Adipocyte (in vitro differentiated cells): ENCODE measurements around the gene FITM1.
"Not testable (repeated sequence)": the region's sequence is repeated elsewhere in the genome, so short reads cannot be mapped to it uniquely, and the experiment has no call there.

Source experiments
- DNase-seq: peaks from one replicate; pipeline ENCODE4 v3.0.0-alpha.2; 2015; ENCODE audit warnings: low read depth
- H3K27me3 ChIP-seq: replicated peaks from 2 replicates; pipeline ENCODE4 v1.7.0; 2013; ENCODE audit warnings: mild to moderate bottlenecking, low read length, moderate library complexity; ENCODE audit not compliant: control insufficient read depth, insufficient read depth
- H3K36me3 ChIP-seq: 2 replicates; pipeline ENCODE4 v1.7.0; 2013; ENCODE audit warnings: low read length, mild to moderate bottlenecking, moderate library complexity; ENCODE audit not compliant: control insufficient read depth, insufficient read depth, severe bottlenecking
- H3K4me1 ChIP-seq: 2 replicates; pipeline ENCODE4 v1.7.0; 2013; ENCODE audit warnings: mild to moderate bottlenecking, low read length, moderate library complexity; ENCODE audit not compliant: control insufficient read depth, insufficient read depth
- H3K4me3 ChIP-seq: 2 replicates; pipeline ENCODE4 v1.7.0; 2013; ENCODE audit warnings: mild to moderate bottlenecking, low read length, moderate library complexity
- H3K9ac ChIP-seq: 2 replicates; pipeline ENCODE4 v1.7.0; 2013; ENCODE audit warnings: mild to moderate bottlenecking, low read length, moderate library complexity
- H3K9me3 ChIP-seq: 2 replicates; pipeline ENCODE4 v1.7.0; 2013; ENCODE audit warnings: mild to moderate bottlenecking, low read length, moderate library complexity; ENCODE audit not compliant: control insufficient read depth

FITM1 gene

DNA sequence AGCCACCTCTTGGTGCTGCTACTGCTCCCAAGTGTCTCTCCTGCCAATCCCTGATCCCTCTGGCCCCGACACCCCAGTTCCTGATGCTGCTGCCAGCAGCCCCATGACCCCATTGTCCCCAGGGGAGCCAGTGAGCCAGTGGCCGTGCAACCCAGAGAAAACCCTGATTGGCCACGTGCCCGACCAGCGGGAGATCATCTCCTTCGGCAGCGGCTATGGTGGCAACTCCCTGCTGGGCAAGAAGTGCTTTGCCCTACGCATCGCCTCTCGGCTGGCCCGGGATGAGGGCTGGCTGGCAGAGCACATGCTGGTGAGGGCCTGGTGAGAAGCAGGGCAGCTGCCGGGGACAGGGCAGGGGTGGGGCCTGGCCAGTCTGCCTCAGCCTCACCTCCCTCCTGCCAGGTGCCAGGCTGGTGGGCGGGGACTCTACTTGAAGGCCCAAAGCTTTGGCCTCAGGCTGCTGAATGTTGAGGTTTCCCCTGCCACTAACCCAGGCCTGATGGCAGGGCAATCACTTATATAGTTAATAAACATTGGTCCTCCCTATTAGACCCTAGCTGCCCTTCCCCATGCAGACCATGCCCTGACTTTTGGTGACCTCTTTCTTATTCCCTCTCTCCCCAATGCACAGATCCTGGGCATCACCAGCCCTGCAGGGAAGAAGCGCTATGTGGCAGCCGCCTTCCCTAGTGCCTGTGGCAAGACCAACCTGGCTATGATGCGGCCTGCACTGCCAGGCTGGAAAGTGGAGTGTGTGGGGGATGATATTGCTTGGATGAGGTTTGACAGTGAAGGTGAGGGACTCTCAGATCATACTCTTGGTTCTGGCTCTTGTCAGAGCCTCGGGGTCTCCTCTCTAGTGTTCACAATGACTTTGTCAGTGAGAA lies 31.3 kb upstream of the FITM1 start:
- no peak for DNase-seq
- Histone ChIP-seq H3K4me3 (no peak overlapping the region), H3K9me3 (no peaks in the 10 kb centered on the region), H3K27me3 (no peaks in the 10 kb centered on the region), H3K36me3 (peaks cover 57% of the 10 kb centered on the region), H3K4me1 (peaks cover 10% of the 10 kb centered on the region), H3K9ac (no peak overlapping the region)

- Histone ChIP-seq H3K4me1 (peaks cover 5% of the 10 kb centered on the region), H3K27me3 (no peaks in the 10 kb centered on the region), H3K9ac (no peak overlapping the region), H3K9me3 (no peaks in the 10 kb centered on the region), H3K36me3 (peaks cover 61% of the 10 kb centered on the region), H3K4me3 (no peak overlapping the region)
- DNase-seq, result no peak
Observed at GRCh38 chr14:24100197-24100981, 30.1 kb upstream of the FITM1 start.

- Histone ChIP-seq H3K36me3 (peaks cover 61% of the 10 kb centered on the region), H3K9me3 (no peaks in the 10 kb centered on the region), H3K4me3 (no peak overlapping the region), H3K4me1 (no peaks in the 10 kb centered on the region), H3K27me3 (no peaks in the 10 kb centered on the region), H3K9ac (no peak overlapping the region)
- DNase-seq, result no peak
Observed at GRCh38 chr14:24100982-24101494, 29.4 kb upstream of the FITM1 start.

DNA sequence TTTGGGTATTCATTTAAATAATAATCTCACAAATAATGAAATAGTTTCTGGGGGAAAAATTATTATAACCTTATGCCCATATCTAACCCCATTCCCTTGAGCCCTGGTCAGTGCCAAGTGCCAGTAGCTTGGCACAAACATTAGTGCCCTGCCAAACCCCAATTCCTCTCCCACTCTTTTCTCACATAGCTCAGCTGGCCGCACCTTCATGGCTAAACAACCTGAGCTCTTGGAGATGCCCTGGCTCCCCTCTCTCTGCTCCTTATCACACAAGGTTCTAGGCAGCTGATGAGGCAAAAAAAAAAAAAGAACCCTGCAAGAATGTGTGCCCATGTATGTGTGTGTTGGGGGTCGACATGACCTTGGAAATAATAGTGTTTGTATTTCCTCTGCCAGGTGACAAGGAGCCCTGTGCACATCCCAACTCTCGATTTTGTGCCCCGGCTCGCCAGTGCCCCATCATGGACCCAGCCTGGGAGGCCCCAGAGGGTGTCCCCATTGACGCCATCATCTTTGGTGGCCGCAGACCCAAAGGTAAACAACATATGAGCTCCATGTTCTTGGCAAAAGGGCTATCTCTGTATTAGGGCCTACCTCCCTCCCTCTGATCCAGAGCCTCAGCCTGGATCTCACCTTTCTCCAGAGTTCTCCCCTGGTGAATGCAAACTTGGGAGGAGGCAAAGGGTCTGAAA lies 28.0 kb upstream of the FITM1 start:
- Histone ChIP-seq H3K4me1 (no peaks in the 10 kb centered on the region), H3K36me3 (peaks cover 61% of the 10 kb centered on the region), H3K27me3 (no peaks in the 10 kb centered on the region), H3K9me3 (no peaks in the 10 kb centered on the region), H3K4me3 (no peak overlapping the region), H3K9ac (no peak overlapping the region)
- no peak for DNase-seq

DNA sequence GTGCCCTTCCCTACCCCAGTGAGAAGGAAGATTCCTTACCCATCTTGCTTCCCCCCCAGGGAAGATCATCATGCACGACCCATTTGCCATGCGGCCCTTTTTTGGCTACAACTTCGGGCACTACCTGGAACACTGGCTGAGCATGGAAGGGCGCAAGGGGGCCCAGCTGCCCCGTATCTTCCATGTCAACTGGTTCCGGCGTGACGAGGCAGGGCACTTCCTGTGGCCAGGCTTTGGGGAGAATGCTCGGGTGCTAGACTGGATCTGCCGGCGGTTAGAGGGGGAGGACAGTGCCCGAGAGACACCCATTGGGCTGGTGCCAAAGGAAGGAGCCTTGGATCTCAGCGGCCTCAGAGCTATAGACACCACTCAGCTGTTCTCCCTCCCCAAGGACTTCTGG lies 27.0 kb upstream of the FITM1 start:
- no peaks in the 10 kb centered on the region for H3K4me1 ChIP-seq
- H3K9ac ChIP-seq, result no peak overlapping the region
- H3K4me3 ChIP-seq, result no peak overlapping the region
- H3K36me3 ChIP-seq, result peaks cover 55% of the 10 kb centered on the region
- DNase-seq, result no peak
- H3K27me3 ChIP-seq, result no peaks in the 10 kb centered on the region
- H3K9me3 ChIP-seq, result no peaks in the 10 kb centered on the region

DNA sequence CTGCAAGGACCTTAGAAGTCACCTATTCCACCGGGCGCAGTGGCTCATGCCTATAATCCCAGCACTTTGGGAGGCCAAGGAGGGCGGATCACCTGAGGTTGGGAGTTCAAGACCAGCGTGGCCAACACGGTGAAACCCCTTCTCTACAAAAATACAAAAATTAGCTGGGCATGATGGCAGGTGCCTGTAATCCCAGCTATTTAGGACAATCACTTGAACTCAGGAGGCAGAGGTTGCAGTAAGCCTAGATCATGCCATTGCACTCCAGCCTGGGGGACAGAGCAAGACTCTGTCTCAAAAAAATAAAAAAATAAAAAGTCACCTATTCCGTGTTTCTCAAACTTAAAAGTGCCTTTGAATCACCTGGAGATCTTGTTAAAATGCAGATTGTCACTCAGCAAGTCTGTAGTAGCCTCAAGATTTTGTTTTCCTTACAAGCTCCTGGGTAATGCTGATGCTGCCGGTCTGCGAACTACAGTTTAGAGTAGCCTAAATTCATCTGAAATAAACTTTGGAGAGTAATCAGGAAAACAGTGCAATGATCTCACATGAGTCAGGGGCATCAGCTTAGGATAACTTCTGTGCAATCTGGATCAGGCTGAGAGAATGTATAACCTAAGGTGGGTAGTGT lies 24.7 kb upstream of the FITM1 start:
- not testable (repeated sequence) for H3K9me3 ChIP-seq, H3K4me3 ChIP-seq, H3K9ac ChIP-seq, H3K4me1 ChIP-seq, DNase-seq, H3K27me3 ChIP-seq
- peaks cover 32% of the 10 kb centered on the region for H3K36me3 ChIP-seq

DNA sequence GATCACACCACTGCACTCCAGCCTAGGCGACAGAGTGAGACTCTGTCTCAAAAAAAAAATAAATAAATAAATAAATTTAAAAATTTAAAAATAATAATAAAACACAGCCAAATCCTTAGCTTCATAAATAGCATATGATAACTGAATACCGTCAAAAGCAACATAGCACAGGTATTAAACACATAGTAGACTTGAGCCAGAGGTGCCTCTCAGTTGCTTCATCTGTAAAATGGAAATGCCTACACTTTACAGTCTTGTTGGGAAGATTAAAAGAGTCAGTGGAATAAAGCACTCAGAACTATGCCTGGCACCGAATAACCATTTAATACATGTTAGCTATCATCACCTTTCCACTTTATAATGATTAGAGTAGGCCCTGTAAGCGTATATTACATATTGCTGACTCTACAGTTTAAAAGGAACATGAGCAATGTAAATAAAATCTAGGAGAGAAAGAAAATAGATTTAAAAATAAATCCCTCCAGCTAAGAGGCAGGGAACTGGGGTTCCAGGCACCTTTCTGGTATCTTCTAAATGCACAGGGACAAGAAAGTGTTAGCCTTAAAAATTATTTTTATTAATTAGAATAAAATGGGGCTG lies 23.7 kb upstream of the FITM1 start:
- Histone ChIP-seq H3K4me1 (no peaks in the 10 kb centered on the region), H3K36me3 (peaks cover 23% of the 10 kb centered on the region), H3K27me3 (no peaks in the 10 kb centered on the region), H3K9me3 (no peaks in the 10 kb centered on the region), H3K4me3 (no peak overlapping the region), H3K9ac (no peak overlapping the region)
- no peak for DNase-seq

GRCh38 chr14:24108336-24108874 lies 22.1 kb upstream of the FITM1 start:
- no peak for DNase-seq
- Histone ChIP-seq H3K27me3 (no peaks in the 10 kb centered on the region), H3K4me3 (no peak overlapping the region), H3K4me1 (peaks cover 2% of the 10 kb centered on the region), H3K9me3 (no peaks in the 10 kb centered on the region), H3K9ac (no peak overlapping the region), H3K36me3 (peaks cover 12% of the 10 kb centered on the region)

DNA sequence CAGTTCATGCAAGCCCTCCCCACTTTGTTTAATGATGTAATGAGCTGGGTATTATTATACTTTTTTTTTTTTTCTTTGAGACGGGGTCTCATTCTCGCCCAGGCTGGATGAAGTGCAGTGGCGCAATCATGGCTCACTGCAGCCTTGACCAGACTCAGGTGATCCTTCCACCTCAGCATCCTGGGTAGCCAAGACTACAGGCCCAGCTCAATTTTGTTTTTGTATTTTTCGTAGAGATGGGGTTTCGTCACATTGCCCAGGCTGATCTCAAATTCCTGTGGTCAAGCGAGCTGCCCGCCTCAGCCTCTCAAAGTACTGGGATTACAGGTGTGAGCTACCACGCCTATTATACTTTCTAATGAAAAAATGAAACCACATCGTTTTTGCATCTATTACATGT lies 20.4 kb upstream of the FITM1 start:
- no peak for DNase-seq
- H3K9me3 ChIP-seq, result no peaks in the 10 kb centered on the region
- H3K36me3 ChIP-seq, result no peaks in the 10 kb centered on the region
- no peaks in the 10 kb centered on the region for H3K27me3 ChIP-seq
- no peak overlapping the region for H3K9ac ChIP-seq
- H3K4me1 ChIP-seq, result peaks cover 5% of the 10 kb centered on the region
- no peak overlapping the region for H3K4me3 ChIP-seq

DNA sequence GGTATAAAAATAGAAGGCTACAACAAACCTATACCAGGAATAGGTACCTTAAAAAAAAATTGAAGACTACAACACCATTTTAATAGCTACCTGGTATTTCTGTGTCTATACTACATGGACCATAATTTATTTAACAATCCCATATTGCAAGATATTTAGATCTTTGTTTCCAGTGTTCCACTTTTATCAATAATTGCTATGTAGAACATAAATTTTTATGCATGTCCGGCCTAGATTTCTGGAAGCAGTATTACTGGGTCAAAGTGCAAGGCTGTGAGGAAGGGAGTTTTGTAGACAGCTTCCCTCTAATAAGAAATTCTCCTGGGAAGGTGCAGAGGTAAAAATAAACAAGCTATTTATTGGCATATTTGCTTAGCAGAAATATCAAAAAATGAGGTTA lies 19.9 kb upstream of the FITM1 start:
- H3K4me3 ChIP-seq, result no peak overlapping the region
- peaks cover 7% of the 10 kb centered on the region for H3K4me1 ChIP-seq
- DNase-seq, result no peak
- H3K27me3 ChIP-seq, result no peaks in the 10 kb centered on the region
- H3K9ac ChIP-seq, result no peak overlapping the region
- H3K9me3 ChIP-seq, result no peaks in the 10 kb centered on the region
- H3K36me3 ChIP-seq, result no peaks in the 10 kb centered on the region
